NT2/D1 (cell line): ENCODE results near the gene ZSWIM4.

Experiments
- SUZ12 ChIP-seq: IDR thresholded peaks from 2 replicates; pipeline ENCODE4 v1.6.1; 2011; ENCODE audit not compliant: insufficient read length, insufficient read depth; ENCODE audit errors: extremely low read depth
- YY1 ChIP-seq: IDR thresholded peaks from 2 replicates; pipeline ENCODE4 v1.6.1; 2011; ENCODE audit not compliant: insufficient read length, insufficient read depth
- ZNF274 ChIP-seq: IDR thresholded peaks from 2 replicates; pipeline ENCODE4 v1.6.1; 2011; ENCODE audit warnings: mild to moderate bottlenecking, low read depth, low read length

DNA sequence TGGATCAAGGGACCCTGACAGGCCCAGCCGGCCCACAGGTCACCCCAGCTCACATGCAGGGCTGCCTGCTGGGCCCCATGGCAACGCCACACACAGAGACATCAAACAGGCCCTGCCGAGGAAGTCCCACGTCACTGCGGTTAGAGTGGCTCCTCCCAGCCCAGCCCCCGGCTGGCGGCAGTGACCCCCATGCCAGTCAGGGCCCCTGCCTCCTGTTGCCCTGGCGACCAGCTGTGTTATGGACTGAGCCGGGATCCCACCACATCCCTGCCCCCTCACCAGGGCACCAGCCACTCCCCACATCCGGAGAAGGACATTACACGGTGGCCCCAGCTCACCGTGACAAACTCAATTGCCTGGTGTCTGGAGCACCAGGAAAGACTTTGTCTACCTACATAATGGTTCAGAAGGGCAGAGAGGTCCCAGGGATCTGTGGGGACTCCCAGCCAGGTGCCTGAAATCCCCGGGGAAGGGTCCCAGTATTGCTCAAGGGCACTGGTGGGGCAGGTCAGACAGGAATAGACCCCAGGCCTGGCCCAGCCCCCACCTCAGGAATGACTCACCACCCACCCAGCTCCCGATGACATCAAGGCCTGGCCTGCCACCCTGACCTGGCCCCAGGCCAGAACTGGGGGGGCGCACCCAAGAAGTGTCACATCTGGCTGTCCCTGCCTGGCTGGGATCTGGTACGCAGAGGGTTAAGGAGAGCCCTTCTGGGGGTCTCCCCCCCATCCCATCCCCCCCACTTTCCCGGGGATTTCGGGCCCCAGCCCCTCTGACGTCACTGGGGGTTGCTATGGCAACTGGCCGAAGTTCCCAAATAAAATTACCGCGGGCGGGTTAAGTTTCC lies 51.5 kb downstream of the ZSWIM4 start:
- peak; percentile 38 for TF ChIP-seq YY1
- TF ChIP-seq SUZ12: no peak
- TF ChIP-seq ZNF274: no peak
